C4-2B (cell line): ENCODE measurements around the gene KRTAP10-12.

Experiments used
- ZFX ChIP-seq: fragments of 450-650 bp; IDR thresholded peaks from 2 replicates; pipeline ENCODE4 v1.6.1; 2017
- TF ChIP-seq, protein P1 (sequence below): fragments of 450-650 bp; conservative IDR thresholded peaks from 2 replicates; pipeline ENCODE4 v1.5.1; 2017; ENCODE audit warnings: mild to moderate bottlenecking

GRCh38 chr21:44670642-44671432, 26.1 kb upstream of the KRTAP10-12 start:
- TF ChIP-seq, protein P1, sequence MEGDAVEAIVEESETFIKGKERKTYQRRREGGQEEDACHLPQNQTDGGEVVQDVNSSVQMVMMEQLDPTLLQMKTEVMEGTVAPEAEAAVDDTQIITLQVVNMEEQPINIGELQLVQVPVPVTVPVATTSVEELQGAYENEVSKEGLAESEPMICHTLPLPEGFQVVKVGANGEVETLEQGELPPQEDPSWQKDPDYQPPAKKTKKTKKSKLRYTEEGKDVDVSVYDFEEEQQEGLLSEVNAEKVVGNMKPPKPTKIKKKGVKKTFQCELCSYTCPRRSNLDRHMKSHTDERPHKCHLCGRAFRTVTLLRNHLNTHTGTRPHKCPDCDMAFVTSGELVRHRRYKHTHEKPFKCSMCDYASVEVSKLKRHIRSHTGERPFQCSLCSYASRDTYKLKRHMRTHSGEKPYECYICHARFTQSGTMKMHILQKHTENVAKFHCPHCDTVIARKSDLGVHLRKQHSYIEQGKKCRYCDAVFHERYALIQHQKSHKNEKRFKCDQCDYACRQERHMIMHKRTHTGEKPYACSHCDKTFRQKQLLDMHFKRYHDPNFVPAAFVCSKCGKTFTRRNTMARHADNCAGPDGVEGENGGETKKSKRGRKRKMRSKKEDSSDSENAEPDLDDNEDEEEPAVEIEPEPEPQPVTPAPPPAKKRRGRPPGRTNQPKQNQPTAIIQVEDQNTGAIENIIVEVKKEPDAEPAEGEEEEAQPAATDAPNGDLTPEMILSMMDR: no peak
- no peak for TF ChIP-seq ZFX
